Measurements from ENCODE around the gene PNPLA8.
A peak's percentile ranks its signal among the peaks of the same experiment; 100 is the strongest.
"Not testable (repeated sequence)": the region's sequence is repeated elsewhere in the genome, so short reads cannot be mapped to it uniquely, and the experiment has no call there.

The PNPLA8 gene

DNA sequence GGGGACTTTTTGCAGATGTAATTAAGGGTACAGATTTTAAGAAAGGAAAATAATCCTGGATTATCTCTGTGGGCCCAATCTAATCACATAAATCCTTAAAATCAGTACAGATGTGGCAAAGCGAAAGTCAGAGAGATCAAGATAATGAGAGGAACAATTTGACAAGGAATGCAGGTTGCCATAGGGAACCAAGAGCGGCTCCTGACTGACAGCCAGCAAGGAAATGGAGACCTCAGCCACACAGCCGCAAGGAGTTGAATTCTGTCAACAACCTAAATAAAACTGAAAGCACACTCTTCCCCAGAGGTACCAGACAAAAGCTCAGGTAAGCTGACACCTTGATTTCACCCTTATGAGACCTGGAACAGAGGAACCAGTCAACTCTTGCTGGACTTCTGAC, 3.4 kb upstream of the PNPLA8 start:
- no peak for DNase-seq

DNA sequence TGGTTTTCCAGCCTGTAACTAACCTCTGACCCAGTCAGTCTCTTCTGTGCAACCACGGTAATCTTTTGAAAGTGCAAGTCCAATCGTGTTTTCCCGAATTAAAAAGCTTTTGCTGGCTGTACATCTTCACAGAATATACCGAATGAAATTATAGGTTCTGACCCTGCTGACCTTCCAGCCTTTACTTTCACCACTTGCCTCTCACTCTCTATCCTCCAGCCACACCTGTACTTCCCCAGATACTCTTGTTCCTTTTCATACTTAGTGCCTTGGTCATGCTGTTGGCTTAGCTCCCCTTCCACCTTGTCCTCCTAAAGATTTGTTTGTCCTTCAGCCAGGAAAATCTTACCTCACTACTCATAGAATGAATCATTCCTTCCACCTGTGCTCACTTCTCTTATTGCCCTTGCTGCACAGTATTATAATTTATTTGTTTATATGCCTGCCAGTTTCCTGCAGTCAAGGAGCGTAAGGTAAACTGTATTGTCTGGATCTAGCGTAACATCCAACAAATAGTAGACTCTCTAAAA, 2.3 kb upstream of the PNPLA8 start:
- DNase-seq = no peak

DNA sequence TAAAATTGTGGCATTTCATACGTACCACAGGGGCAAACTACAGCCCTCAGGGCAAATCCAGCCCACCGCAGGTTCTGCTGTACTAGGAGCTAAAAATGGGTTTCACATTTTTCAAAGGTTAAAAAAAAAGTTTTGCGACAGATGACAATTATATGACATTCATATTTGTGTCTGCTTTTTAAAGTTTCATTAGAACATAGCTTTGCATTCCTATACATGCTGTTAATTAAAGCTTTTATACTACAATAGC, 758 bp upstream of the PNPLA8 start:
- no peak for DNase-seq

DNA sequence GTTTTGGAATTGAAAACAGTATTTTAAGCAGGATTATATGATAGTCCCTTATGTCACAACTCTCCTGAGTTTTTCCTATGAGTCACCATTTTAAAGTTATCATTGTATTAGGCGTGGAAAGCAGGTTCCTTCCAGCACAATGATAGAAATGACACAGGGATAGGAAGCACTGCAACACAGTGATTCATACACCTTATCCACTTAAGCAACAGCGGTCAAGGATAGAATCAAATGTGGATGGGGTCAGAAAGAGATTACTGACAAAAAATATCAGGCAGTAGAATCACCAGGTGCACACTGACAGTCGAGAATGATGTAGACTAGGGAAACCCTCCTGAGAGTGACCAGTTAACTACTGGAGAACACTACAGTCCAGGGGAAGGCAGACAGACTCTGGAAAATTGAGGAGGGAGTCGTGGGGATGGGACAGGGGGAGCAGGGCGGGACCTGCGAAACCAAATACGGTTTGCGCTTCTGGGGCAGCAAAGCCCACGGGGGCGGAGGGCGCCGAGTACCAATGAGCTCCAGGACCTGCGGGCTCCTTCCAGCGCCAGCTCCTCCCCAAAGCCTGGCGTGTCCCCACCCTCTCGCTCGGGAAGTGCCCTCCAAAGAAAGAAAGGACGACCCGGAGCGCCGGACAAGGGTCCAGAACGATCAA, 479 bp downstream of the PNPLA8 start:
- DNase-seq = peak; percentile 82

DNA sequence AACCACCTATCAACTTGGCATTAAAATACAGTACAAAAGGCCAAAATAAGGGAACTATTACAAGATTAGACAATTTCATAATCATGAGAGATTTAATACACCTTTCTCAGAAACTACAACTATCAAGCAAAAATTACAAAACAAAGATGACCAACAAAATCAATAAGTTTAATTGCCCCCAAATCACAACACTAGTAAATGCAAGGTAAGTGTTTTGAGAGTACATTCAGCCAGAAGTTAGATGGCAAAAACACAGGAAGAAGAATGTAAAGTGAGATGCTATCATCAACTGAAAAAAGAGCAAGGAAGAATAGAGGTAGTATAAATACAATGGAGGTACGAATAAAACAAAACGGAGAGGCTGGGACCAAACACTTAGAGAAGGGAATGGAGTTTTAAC, 3.2 kb downstream of the PNPLA8 start:
- no peak for DNase-seq

DNA sequence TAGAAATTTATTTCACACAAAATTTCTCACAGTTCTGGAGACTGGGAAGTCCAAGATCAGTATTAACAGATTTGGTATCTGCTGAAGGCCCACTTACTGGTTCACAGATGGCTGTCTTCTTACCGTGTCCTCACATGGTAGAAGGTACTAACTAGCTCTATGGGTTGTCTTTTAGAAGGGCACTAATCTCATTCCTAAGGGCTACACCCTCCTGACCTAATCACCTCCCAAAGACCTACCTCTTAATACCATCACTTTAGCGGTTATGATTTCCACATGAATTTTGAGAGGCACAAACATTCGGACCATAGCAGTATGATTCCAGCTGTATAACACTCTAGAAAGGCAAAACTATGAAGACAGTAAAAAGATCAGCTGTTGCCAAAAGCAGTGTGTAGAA, 8.0 kb downstream of the PNPLA8 start:
- no peak for DNase-seq

DNA sequence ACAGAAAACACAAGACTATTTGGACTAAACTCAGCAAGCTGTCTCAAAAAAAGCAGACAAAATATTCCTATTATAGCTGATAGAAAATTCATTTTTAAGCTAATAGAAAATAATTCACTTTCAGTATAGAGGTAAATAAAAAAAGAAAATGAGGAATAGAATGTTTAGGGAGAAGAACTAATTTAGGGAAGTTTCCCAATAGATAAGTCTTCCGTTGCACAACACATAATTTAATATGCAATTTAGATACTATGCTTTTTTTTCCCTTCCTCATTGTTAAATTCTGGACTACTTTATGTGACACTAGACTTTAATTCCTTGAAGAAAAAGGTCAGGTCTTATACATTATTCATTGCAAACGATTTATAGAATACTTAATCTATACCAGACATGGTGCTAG, 10.3 kb downstream of the PNPLA8 start:
- no peak for DNase-seq

DNA sequence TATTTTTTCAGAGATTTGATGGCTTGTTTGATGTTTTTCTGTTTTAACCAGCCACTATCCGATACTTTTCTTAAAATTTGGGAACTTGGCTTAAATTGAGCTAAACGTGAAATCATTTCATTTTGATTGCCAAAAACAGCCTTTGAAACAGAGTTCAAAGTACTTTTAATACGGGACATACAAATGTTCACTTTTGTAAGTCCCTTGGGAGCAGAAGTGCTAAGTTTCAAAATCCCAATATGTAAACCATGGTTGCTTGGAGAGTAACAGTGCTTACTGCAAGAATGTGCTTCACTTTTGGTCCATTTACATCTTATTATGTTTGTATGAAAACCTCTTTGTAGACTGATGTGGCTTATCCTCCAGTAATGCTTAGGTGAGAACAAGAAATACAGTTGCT, 10.9 kb downstream of the PNPLA8 start:
- DNase-seq = no peak

DNA sequence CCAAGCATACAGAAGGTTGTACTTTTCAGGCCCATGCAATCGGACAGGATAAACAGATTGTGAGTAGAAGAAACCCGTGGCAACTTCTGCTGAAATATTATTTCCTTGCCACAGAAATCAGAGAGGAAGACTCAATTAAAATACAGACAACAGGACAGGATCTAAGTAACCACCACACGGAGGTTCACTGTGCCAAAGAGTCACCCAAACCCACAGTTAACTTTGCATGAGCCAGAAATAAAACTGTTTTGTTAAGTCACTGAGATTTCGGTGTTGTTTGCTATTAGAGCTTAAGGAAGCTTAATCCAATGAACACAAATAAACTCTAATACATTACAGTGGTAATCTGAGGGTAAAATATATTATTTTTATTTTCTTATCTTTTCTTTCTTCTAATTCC, 14.0 kb downstream of the PNPLA8 start:
- no peak for DNase-seq

DNA sequence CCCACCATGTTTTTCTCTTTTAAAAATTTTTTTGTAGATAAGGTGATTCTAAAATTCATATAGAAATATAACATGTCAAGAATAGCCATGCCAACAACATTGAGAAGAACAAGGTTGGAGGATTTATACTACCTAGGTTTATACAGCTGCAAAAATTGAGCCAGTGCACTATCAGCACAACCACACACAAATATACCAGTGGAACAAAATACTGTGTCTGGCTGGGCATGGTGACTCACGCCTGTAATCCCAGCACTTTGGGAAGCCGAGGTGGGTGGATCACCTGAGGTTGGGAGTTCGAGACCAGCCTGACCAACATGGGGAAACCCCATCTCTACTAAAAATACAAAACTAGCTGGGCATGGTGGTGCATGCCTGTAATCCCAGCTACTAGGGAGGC, 21.4 kb downstream of the PNPLA8 start:
- not testable (repeated sequence) for DNase-seq

DNA sequence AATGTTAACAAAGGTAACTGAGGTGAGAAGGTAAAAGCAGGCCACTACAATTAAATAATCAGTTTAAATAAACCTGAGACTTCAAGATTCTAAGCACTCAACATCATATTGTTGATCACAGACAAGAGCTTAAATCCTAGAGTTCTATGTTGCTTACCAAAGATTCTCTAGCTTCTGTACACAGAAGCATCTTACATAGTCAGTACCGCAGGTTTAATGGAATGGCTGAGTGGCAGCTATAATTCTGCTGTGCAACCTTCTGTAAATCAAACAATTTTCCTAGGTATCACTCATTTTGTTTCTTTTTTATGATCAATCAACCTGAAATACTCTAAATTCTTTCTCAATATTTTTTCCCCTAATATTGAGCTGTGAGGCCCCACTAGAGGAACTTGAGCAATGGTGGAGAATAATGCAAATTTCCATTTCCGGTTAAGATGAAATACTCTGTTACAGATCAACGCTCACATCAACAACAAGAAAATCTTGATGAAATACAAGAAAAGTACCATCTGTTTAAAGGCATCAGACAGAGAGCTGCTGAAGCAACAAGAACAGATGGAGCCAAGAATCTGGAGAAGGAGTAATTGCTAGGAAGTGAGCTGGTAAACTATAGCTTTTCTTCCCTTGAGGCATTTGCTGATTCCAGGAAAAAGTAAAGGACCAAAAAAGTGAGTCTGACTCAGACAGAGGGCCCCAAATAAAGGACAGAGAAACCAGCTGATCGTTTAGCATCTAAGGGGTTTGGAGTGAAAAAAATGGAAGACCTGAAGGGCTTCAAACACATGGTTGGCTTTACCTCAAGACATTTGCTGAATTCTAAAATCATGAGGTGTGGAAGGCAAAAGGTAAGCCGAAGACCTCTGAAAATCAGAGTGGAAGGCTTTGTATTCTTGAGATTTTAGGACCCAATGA, 22.6 kb downstream of the PNPLA8 start:
- DNase-seq = peak; percentile 59

DNA sequence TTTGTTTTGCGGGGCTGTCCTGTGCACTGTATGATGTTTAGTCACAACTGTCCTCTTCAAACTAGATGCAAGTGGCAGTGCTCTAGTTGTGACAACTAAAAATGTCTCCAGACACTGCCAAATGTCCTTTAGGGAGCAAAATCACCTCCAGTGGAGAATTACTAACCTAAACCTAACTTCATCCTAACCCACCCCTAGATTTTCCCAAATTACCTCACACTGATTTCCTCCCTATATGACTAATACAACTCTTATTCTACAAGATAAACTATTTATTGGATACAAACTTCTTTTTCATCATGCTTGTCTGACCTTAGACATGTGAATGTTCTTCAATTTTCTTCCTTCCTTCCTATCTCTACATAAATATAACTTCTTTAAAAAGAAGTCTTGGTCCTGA, 26.4 kb downstream of the PNPLA8 start:
- DNase-seq = no peak

DNA sequence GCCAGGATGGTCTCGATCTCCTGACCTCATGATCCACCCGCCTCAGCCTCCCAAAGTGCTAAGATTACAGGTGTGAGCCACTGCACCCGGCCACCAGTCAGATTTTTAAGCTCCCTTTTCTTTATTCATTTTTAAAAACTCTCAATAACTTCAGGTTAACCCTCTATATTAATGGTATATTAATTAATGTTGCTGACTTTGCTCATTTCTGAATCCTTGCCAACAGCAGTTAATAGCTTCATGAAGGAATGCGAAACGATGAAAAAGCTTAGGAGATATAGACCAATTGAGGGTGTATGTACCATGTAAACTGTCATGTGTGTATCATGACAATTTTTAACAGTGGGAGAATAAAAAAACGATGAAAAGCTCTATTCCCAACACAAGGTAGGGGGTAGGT, 27.5 kb downstream of the PNPLA8 start:
- no peak for DNase-seq

DNA sequence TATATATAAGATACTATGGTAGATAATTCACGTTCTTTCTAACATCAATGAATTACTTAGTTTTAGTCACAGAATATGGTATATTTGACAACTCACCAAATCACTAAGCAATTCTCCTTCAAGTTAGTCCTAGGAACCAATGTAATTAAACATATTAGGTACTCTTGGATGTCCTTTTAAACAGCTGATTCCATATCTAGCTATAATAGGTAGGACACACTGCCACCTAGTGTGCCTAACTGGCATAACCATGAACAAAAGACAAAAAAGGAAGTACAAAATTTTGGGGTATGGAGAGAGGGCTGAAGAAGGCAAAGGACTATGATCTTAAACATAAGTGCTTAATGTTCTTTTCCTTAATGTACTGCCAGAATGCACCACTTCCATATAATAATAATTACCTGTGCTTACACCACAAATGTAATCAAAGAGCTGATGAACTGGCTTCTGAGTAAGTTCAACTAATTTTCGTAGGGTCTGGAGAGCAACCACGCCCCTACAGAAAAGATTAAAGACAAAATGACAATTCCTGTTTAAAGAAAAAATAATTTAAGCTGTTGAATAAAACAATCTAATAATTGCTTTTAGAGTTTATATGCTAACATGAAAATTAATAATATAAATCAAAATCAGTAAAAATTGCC, 28.7 kb downstream of the PNPLA8 start:
- peak; percentile 26 for DNase-seq

DNA sequence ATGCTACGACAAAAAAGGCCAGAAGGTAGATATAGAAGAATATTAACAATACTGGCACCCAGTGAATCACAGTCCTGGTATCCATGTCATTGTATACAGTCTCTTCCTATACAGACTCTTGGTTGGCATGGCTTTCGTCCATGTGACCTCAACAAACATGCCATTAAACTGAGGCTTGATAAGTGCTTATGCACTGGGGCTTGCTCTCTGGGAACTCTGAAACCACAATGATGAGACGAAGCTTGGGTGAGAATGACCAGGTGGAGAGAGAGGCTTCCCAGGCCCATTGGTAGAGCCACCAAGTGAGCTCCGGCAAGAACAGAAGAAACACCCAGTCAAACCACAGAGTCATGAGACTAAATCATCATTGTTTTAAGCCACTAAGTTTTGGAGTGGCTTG, 33.2 kb downstream of the PNPLA8 start:
- DNase-seq = no peak

DNA sequence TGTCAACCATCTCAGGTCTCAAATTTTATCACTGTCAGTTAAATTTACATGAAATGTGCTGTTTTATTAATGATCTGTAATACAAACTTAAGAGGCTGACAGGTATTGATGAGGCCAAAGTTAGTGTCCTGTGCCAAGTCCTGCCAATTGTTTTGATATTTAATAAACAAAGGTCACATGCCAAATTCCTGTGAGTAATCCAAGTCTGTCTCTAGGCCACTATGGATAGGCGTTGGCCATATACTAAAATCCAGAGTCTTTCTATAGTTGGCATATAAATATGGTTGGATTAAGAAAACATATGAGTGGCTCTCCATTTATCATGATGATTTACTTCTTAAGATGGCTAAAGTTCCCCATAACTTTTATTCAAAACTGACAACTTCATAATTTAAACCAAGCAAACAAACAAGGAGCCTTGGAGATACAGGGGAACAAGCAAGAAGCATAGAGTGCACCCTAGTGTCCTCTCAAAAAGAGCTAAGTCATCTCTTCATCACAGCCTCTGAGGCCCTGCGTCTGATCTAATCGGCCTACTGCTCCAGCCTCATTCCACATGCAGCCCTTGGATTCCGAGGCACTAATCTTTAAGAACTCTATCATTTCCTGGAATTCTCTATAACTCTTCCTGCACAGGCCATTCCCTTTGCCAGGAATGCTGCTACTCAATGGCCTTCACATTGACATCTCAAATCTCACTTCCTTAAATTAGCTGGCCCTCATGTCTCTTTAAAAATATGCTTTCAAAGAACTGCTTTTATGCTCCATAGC, 37.0 kb downstream of the PNPLA8 start:
- no peak for DNase-seq

DNA sequence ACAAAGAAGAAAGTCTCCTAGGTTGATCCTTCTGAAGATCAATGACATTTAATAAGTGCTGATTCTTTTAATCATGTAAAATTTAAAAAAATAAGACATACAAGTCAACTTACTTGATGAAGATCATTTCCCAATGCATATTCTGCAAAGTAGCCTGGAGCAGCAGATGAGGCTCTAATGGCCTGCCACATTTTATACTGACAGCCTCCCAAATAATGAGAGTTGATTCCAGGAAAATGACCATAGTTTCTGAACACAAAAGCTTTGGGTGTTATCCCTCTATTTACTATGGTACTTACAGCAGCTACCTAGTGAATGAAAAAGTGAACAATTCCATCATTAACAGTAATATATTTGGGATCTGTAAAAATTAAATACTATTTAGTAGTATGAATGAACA, 38.3 kb downstream of the PNPLA8 start:
- no peak for DNase-seq

DNA sequence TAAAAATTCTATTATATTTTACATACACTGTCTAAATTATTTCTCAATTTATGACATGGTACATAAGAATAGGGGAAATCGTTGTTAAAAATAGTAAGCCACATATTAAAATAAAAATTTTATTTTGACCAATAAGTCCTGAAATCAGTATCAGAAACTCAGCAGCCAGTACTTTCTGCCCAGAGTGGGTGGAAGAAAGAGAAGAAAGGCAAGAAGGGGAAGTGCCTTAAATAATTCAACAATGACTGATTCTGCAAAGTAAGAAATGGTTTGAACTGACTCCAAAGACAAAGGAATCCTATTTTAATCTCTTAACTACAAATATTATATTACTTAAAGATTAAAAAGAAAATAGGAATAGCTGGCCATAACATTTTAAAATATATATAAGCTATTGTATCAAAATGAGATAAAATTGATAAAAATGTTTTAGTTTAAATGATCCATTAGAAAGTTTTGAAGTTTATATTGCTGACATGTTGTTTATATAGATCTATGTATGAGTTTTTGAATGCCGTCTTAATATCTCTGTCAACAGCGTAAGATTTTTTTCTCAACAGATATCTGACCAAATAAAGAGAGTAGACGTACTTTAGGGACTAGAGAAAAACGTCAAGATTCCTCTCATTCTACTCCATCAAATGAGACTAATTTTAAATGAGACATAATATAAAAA, 39.5 kb downstream of the PNPLA8 start:
- no peak for DNase-seq

DNA sequence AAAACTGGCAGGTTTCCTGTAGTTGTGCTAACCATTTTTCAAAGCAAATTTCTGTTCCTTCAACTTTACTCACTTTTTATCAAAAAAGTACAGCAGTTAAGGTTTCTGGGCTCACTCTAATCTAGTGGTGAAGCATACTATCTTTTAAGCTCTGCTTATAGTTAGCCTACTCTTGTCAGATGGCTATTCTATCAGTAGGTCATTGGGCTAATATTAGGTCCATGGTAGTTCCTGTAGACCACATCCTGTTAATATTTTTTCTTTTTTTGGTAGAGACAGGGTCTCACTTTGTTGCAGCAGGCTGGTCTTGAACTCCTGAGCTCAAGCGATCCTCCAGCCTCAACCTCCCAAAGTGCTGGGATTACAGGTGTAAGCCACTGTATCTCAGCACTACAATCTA, 41.8 kb downstream of the PNPLA8 start:
- no peak for DNase-seq

DNA sequence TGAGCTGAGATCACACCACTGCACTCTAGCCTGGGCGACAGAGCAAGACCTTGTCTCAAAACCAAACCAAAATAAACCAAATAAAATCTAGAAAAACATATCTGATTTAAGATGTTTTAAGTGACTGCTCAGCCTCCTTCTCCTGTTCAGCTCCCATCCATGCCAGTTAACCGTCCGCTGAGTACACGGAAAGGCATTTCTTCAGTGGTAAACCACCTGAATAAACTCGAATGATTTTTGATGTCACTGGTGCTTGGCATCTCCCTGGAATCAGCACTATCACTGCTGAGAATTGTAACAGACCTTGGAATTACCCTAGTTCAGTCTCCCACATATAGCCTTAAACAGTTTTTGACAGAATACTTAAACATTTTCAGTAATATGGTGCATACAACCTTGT, 45.6 kb downstream of the PNPLA8 start:
- no peak for DNase-seq

DNA sequence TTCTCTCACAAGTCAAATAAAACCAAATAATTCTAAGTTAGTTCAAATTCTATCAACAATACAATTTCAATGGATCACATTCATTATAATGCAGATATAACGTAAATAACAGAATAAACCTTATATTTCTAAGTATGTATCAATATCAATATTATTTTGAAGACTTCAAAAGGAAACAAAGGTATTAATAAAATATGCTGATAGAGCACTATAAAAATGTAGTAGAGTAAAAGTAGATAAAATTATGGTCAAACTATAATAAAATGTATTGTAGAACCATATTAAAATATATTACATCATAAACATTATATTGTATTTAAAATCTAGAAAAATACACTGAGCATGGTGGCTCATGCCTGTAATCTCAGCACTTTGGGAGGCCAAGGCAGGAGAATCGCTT, 46.2 kb downstream of the PNPLA8 start:
- no peak for DNase-seq

DNA sequence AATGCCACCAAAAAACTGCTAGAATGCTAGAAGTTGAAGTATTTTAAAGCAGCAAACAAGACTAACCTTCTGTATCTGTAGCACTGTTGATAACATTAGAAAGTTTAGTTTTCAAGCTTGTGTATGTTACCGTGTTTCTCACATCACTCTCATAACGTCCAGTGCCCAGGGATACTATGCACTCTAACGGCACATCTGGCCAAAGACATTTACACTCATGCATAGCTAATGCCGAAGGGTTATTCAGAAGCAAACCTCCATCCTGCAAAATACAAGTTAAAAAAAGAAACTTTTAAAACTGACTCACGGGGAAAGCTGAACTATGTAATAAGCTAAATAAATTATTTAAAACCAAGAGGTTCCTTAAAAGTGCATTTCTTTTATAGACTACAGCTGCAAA, 46.8 kb downstream of the PNPLA8 start:
- no peak for DNase-seq

DNA sequence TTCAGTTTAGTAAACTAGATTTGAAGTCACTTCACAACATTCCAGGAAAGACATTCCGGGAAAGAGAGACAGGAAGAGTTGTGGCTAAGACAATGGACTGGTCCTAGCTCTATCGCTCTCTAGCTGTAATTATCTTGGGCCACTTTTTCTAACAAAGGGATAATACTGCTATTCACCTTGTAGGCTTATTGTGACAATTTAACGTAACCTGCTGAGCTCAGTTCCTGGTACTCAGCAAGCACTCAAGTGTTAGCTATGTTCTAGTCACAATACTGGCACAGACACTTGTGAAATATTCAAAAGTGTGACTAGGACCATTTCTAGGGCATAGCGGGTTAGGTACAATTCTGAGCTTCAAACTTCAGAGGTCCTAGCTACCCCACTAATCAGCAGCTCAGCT, 57.7 kb downstream of the PNPLA8 start:
- no peak for DNase-seq

Measured in NCI-H446 treated with DMSO at 0.1 percent for 48 hours (cell line).